ENCODE measurements around the gene SMG1. TPM values are rescaled to one million over a fixed set of nuclear protein-coding genes. Genes with fewer than 3 reads are reported as not detected.
"Not testable (repeated sequence)": the region's sequence is repeated elsewhere in the genome, so short reads cannot be mapped to it uniquely, and the experiment has no call there.

SMG1 gene
- total RNA-seq, 2 donors from 2014 or later: 100 to 113 TPM

DNA sequence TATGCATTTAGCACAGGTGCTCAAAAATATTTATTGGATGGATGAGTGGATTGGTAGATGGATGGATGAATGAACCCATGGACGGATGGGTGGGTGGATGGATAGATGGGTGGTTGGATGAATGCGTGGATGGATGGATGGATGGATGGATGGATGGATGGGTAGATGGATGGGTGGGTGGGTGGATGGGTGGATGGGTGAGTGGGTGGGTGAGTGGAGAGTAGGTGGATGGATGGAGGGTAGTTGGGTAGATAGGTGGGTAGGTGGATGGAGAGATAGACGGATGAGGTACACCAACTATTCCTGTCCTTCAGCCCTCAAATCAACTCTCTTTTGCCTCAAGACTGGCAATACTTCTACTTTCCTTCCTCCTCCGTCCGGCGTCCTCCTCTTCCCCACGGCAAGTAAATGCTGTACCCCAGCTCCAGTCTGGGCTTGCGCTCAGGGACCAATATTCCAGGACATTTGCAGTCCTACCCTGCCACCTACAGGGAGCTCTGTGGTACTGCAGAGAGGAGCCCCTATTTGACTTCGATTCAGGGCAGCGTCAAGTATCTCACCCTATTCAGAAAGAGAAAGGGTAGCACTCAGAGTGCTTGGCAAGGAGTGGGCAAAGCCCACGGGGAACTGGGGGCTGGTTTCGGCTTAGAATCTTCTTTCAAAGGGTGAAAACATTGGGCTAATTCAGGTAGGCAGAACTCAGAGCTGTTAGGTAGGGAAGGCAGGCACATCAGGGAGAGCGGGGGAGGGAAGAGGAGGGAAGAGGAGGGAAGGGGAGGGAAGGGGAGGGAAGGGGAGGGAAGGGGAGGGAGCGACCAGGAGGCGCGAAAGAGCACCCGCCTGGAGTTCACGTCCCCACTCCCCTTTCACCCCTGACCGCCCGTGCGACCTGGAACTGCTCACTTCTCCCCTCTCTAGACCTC is 166.3 kb downstream of the SMG1 start:
- not testable (repeated sequence) for H3K27me3 ChIP-seq (ENCODE audit: control insufficient read depth, insufficient read depth, low read length, poor library complexity, severe bottlenecking); H3K9me3 Mint-ChIP-seq; H3K4me1 ChIP-seq (ENCODE audit: control insufficient read depth, insufficient read depth, low read length); H3K27ac ChIP-seq (ENCODE audit: low read depth, low read length); H3K4me1 Mint-ChIP-seq; H3K27ac Mint-ChIP-seq; H3K4me3 ChIP-seq (ENCODE audit: low read length); H3K4me3 Mint-ChIP-seq; H3K9ac ChIP-seq (ENCODE audit: extremely low read depth, low read length, poor library complexity, severe bottlenecking); H3K36me3 Mint-ChIP-seq (ENCODE audit: low read depth); H3K27me3 Mint-ChIP-seq (ENCODE audit: insufficient read depth); H3K36me3 ChIP-seq (ENCODE audit: control insufficient read depth, insufficient read depth, low read length); H3K9me3 ChIP-seq (ENCODE audit: control insufficient read depth, low read length)
- TF ChIP-seq, protein P1, sequence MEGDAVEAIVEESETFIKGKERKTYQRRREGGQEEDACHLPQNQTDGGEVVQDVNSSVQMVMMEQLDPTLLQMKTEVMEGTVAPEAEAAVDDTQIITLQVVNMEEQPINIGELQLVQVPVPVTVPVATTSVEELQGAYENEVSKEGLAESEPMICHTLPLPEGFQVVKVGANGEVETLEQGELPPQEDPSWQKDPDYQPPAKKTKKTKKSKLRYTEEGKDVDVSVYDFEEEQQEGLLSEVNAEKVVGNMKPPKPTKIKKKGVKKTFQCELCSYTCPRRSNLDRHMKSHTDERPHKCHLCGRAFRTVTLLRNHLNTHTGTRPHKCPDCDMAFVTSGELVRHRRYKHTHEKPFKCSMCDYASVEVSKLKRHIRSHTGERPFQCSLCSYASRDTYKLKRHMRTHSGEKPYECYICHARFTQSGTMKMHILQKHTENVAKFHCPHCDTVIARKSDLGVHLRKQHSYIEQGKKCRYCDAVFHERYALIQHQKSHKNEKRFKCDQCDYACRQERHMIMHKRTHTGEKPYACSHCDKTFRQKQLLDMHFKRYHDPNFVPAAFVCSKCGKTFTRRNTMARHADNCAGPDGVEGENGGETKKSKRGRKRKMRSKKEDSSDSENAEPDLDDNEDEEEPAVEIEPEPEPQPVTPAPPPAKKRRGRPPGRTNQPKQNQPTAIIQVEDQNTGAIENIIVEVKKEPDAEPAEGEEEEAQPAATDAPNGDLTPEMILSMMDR (conservative IDR thresholded peaks at IDR 0.05): peak; percentile 76
- 37% methylated on average over 5 to 11 of the region's 21 CpGs for WGBS, 2 experiments (ENCODE audit: insufficient coverage in 1 of 2, insufficient read length in 1 of 2)
- peak; percentile 55 for DNase-seq

DNA sequence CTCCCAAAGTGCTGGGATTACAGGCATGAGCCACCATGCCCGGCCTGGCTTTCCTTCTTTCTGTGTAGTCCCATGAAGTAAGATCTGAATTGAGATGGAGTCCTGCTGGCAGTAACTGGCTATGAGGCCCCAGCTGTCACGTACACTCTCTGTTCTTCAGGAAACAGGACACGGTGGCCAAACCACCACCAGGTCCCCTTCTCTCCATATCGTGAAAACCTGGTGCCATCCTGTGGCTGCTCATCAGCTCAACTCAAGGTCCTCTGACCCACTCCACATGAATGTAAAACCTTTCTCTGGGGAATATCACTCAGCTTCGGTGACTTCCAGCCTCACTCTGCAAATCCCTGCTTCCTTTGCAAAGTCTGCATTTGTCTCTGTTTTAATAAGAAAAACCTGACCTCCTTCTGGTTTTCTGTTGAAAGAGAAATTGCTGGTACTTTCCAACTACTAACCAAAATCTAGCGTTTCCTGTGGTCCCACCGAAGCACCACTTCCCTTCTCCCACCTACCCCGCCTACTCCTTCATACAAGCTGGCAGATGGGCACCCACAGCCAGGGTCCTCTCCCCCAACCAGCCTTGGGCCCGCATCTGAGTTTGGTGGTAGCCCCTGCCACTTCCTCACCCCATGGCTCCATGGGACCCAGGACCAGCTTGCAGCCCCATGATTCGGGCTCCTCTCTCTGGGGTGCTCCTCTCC is 168.1 kb downstream of the SMG1 start:
- not testable (repeated sequence) for H3K27ac Mint-ChIP-seq; DNase-seq; H3K27me3 Mint-ChIP-seq (ENCODE audit: insufficient read depth); H3K9ac ChIP-seq (ENCODE audit: extremely low read depth, low read length, poor library complexity, severe bottlenecking); H3K27me3 ChIP-seq (ENCODE audit: control insufficient read depth, insufficient read depth, low read length, poor library complexity, severe bottlenecking); H3K36me3 Mint-ChIP-seq (ENCODE audit: low read depth); H3K4me3 ChIP-seq (ENCODE audit: low read length); H3K4me1 Mint-ChIP-seq; H3K36me3 ChIP-seq (ENCODE audit: control insufficient read depth, insufficient read depth, low read length); H3K9me3 ChIP-seq (ENCODE audit: control insufficient read depth, low read length); H3K4me3 Mint-ChIP-seq; H3K4me1 ChIP-seq (ENCODE audit: control insufficient read depth, insufficient read depth, low read length); H3K27ac ChIP-seq (ENCODE audit: low read depth, low read length); H3K9me3 Mint-ChIP-seq
- no CpG with 5 or more reads among the region's 10 CpGs for WGBS, 2 experiments (ENCODE audit: insufficient coverage in 1 of 2, insufficient read length in 1 of 2)

DNA sequence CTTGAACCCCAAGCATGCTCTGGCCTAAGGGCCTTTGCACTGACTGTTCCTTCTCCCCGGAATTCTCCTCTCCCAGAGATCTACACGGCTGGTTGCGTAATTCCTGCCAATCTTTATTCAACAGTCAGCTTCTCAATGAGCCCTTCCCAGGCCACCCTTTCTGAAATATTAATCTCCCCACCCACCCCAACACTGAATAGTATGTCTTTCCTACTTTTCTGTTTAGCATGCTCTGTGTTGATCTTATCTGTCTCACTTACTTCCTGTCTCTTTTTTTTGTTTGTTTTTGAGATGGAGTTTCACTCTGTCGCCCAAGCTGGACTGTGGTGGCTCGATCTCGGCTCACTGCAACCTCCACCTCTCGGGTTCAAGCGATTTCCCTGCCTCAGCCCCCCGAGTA is 169.6 kb downstream of the SMG1 start:
- H3K36me3 ChIP-seq (ENCODE audit: control insufficient read depth, insufficient read depth, low read length); H3K4me3 Mint-ChIP-seq; H3K9ac ChIP-seq (ENCODE audit: extremely low read depth, low read length, poor library complexity, severe bottlenecking); H3K4me1 ChIP-seq (ENCODE audit: control insufficient read depth, insufficient read depth, low read length); DNase-seq; H3K27me3 Mint-ChIP-seq (ENCODE audit: insufficient read depth); H3K9me3 Mint-ChIP-seq; H3K4me1 Mint-ChIP-seq; H3K36me3 Mint-ChIP-seq (ENCODE audit: low read depth); H3K27ac ChIP-seq (ENCODE audit: low read depth, low read length); H3K9me3 ChIP-seq (ENCODE audit: control insufficient read depth, low read length); H3K4me3 ChIP-seq (ENCODE audit: low read length); H3K27me3 ChIP-seq (ENCODE audit: control insufficient read depth, insufficient read depth, low read length, poor library complexity, severe bottlenecking); H3K27ac Mint-ChIP-seq: not testable (repeated sequence)
- 92% methylated on average over 5 to 9 of the region's 9 CpGs for WGBS, 2 experiments (ENCODE audit: insufficient coverage in 1 of 2, insufficient read length in 1 of 2)

Other genes with a start within 250 kb of the SMG1 start
- 1,000 to 10,000 TPM; 1,367 to 1,664 TPM for gene RPS15A, start 136.1 kb downstream of the SMG1 start, total RNA-seq
- gene ARL6IP1, start 124.9 kb downstream of the SMG1 start, total RNA-seq: 100 to 1,000 TPM; 331 to 334 TPM
- 10 to 100 TPM; 14.9 to 16.6 TPM for gene TMC7, start 57.5 kb upstream of the SMG1 start, total RNA-seq
- gene COQ7, start 141.2 kb upstream of the SMG1 start, total RNA-seq: 10 to 100 TPM; 20.4 to 22.0 TPM
- gene ITPRIPL2, start 187.6 kb upstream of the SMG1 start, total RNA-seq: 10 to 100 TPM; 13.4 to 19.3 TPM
- 10 to 100 TPM; 11.2 to 11.5 TPM for gene SYT17, start 241.8 kb upstream of the SMG1 start, total RNA-seq

All from endodermal cell (in vitro differentiated cells).